VCaP (cell line): Measurements from ENCODE around the gene USO1.

Source experiments
- H3K27ac ChIP-seq: fragments of 450-650 bp; 2 replicates; pipeline ENCODE4 v1.5.1; 2017
- TF ChIP-seq, protein P1 (sequence below): fragments of 450-650 bp; conservative IDR thresholded peaks from 2 replicates; pipeline ENCODE4 v1.5.1; 2017; ENCODE audit warnings: mild to moderate bottlenecking, moderate library complexity

The USO1 gene, protein sequence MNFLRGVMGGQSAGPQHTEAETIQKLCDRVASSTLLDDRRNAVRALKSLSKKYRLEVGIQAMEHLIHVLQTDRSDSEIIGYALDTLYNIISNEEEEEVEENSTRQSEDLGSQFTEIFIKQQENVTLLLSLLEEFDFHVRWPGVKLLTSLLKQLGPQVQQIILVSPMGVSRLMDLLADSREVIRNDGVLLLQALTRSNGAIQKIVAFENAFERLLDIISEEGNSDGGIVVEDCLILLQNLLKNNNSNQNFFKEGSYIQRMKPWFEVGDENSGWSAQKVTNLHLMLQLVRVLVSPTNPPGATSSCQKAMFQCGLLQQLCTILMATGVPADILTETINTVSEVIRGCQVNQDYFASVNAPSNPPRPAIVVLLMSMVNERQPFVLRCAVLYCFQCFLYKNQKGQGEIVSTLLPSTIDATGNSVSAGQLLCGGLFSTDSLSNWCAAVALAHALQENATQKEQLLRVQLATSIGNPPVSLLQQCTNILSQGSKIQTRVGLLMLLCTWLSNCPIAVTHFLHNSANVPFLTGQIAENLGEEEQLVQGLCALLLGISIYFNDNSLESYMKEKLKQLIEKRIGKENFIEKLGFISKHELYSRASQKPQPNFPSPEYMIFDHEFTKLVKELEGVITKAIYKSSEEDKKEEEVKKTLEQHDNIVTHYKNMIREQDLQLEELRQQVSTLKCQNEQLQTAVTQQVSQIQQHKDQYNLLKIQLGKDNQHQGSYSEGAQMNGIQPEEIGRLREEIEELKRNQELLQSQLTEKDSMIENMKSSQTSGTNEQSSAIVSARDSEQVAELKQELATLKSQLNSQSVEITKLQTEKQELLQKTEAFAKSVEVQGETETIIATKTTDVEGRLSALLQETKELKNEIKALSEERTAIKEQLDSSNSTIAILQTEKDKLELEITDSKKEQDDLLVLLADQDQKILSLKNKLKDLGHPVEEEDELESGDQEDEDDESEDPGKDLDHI

DNA sequence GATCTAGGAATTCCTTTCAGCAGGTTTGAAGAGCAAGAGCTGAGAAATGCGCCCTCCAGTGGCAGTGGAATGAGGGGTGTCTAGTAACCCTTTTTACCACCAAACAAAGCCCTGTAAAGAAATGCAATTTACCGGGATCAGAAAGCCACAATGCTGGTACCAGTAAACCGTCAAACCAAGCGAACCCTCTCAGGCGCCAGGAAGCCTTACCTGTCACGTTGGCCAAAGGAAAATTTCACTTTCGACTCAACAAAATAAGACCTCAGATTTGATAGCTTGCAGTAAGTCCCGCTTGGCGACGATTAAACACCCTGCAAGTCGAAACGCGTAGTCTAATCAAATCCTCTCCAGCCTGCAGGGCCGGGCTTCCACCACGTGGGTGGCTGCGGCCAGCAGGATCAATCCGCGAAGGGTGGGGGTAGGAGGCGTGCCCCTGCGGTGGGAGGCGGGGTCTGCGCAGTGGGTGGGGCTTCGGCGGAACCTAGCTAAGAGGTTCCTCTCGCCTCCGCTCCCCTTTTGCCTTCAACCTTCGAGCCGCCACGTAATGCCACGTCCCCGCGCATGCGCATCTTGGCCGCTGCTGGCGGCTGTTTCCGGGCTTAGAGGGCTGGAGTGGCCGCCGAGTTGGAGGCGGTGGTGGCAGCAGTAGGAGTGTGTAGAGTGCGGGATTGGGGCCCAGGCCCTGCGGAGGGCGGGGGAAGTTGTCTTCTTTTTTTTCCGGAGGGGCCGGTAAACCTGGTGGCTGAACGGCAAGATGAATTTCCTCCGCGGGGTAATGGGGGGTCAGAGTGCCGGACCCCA lies at the start of gene USO1:
USO1 (plus strand) TSS at position 512 of the 801 bp plus-strand sequence; CDS start at position 755, 243 bp downstream.
- peak within 1 kb of the TSS; percentile 92 for H3K27ac ChIP-seq
- TF ChIP-seq, protein P1, sequence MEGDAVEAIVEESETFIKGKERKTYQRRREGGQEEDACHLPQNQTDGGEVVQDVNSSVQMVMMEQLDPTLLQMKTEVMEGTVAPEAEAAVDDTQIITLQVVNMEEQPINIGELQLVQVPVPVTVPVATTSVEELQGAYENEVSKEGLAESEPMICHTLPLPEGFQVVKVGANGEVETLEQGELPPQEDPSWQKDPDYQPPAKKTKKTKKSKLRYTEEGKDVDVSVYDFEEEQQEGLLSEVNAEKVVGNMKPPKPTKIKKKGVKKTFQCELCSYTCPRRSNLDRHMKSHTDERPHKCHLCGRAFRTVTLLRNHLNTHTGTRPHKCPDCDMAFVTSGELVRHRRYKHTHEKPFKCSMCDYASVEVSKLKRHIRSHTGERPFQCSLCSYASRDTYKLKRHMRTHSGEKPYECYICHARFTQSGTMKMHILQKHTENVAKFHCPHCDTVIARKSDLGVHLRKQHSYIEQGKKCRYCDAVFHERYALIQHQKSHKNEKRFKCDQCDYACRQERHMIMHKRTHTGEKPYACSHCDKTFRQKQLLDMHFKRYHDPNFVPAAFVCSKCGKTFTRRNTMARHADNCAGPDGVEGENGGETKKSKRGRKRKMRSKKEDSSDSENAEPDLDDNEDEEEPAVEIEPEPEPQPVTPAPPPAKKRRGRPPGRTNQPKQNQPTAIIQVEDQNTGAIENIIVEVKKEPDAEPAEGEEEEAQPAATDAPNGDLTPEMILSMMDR = peak; percentile 97

DNA sequence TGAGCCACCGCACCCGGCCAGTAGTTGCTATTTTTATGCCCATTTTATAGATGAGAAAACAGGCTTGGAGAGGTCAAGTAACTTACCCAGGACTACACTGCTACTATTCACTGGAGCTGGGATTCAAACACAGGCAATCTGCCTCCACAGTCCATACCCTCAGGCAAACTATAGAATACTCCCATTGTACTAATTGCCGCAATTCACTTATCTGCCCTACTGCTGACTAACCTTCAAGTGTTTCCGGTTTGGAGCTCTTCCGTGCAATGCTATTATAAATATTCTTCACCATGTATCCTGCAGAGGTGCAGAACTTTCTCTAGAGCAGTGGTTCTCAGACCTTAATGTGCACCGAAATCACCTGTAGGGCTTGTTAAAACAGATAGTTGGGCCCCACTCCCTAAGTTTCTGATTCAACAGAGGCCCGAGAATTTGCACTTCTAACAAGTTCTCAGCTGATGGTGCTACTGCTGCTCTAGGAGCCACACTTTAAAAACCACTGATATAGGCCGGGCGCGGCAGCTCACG lies 49.3 kb upstream of the USO1 start:
- peak overlapping the region; percentile 40 for H3K27ac ChIP-seq
- TF ChIP-seq, protein P1 = no peak

DNA sequence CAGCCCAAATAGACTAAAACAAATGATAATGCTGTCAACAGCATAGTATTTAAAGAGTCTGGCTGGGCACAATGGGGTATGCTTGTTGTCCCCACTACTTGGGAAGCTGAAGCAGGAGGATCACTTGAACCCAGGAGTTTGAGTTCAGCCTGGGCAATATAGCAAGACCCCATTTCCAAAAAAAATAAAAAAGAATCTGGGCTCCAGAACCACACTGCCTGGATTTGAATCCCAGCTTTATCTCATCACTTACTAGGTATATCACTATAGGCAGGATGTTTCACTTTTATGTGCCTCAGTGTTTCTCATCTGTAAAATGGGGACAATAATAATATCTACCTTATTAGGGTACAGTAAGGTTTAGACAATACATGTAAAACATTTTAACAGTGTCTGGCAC lies 45.9 kb upstream of the USO1 start:
- TF ChIP-seq, protein P1 = no peak

DNA sequence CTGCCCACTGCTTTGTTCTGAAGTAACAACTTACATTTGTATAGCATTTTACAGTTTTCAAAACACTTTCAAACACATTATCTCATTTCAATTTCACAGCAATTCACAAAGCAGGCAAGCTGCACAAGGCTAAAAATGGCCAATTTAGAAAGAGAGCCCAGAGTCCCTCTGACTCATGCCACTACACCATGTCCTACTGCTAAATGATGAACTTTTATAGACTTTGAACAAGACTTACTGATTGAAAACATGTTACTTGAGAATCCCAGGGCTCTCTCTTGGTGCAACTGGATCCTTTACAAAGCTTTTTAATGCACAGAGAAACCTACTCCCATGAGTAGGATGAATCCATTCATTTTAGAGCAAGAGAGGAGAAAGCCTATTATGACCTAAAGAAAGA lies 45.4 kb upstream of the USO1 start:
- H3K27ac ChIP-seq = no peak overlapping the region
- TF ChIP-seq, protein P1 = no peak

More for the DNA sequence above, 45.9 kb upstream of the USO1 start:
- H3K27ac ChIP-seq = no peak overlapping the region

DNA sequence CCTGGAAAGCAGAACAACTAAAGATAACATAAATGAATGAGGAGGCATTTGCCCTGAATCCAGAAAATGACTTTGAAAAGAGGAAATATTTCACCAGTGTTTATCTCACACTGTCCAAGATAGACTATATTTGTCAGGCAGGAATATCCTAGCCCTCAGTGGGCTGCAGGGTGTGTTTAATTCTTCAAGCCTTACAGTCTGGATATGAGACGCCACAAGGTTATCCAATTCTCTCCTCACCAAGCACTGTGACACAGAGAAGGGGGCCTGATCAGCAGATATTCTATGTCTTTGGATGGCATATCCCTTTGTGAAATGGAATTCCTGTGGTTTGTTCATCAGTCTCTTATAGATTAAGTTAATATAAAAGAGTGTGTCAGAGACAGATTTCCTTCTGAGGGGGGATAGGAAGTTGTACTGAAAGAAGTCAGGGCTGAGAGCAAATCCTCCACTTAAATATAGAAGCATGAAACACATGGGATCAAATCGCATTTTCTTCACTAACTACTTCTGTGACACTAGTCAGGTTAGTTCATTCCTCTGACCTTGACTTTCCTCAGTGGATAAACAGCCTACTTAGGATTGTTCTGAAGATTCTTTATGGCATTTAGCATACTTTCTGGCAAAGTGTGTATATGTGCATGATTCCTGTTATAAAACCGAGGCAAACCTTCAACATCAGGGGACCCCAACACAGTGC lies 44.4 kb upstream of the USO1 start:
- TF ChIP-seq, protein P1 = no peak
- H3K27ac ChIP-seq = no peak overlapping the region

DNA sequence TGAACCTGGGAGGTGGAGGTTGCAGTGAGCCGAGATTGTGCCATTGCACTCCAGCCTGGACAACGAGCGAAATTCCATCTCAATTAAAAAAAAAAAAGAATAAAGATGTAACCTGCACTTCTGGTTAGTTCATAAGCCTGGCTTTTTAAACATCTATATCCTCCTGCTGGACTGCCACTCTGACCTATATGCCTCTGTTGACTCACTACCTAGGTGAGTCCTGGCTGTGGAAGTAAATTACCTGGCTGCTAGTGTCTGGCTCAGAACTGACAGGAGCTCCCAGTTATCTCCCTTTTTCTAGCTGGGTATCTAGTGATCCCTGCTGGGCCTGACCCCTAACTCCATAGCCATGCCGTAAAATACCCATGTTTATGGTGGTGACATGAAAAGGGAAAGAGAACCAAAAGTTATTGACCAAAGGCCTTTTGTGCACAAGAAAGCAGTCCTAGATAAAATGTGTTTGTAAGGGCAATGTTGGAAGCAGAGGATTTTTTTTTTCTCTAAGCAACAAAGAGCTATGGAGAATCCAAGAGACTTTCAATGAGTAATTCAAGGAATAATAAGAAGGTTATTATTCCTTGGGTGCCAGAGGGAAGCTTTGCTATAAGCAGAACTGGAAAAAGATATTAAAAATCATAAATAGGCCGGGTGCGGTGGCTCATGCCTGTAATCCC lies 40.8 kb upstream of the USO1 start:
- no peak overlapping the region for H3K27ac ChIP-seq

More for the DNA sequence above, 40.8 kb upstream of the USO1 start:
- TF ChIP-seq, protein P1 = no peak
